Myocyte (in vitro differentiated cells): Measurements from ENCODE around the gene SFXN5. TPM values are rescaled to one million over a fixed set of nuclear protein-coding genes. Genes with fewer than 3 reads are reported as not detected.

Source experiments
- DNase-seq: peaks from one replicate; pipeline ENCODE4 v3.0.0-alpha.2; 2012; ENCODE audit warnings: low read depth
- total RNA-seq: library from RNA; depleted of rRNA; stranded (reverse); fragments of >200 nt; gene quantifications from 2 replicates; pipeline ENCODE4 v1.2.3, GENCODE V29; 2014

SFXN5 gene
- total RNA-seq, 1 donor from 2014 or later: 9.5 TPM

DNA sequence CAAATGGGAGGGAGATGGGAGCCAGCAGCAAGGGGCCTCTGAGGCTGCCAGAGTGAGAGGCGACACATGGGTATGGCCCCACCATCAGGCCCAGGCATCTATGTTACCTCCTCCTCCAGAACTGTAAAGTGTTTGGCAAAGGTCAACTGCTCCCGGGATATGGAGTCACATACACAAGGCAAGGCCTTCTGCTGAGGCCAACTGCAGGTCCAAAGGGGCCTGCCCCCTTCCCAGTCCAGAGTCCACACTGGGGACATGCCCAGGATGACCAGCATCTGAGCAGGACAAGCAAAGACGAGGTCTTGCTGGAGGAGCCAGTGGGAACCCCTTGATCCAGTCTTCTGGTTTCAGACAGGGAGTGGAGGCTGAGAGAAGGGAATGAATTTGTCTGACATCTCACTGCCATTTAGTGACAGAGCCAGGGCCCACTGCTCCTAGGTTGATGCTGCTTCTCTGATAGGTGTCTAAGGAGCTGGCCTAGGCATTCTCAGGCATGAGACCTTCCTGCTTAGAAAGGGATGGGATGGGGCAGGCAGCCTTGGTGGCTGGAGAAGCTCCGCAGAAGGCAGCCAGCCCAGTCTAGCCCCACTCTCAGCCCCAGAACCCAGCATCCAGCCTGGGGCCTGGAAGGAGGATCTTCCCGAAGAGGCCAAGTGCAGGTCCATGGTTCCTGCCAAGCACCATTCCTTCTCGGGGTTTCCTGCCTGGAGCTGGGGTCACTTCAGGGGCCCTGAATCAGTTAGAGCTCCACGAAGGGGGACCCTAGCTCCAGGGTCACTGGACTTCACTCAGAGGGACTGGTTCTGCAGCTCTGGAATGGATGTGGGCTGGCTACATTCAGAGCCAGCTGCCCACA, 127.7 kb downstream of the SFXN5 start:
- no peak for DNase-seq

- no peak for DNase-seq
These were observed 128.6 kb downstream of the SFXN5 start for GRCh38 chr2:72942881-72943418.

DNA sequence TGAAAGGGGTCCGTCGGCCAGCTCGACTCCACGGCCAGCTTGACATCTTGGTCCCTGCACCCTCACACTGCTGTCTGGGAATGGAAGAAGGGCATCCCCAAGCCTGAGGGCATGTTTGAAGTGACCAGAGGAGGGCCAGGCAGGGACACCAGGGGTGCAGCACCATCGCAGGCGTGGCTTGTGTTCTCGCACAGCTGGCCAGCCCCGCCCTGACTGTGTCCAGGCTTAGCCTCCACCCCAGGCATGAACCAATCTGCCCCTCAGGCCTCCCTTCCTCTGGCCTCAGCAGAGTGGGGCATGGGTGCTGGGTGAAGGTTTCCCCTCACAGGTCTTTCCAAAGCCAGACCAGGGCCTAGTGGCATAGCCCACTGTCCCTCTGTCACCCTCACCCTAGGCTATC, 129.2 kb downstream of the SFXN5 start:
- DNase-seq: no peak

- DNase-seq: peak; percentile 48
These were observed 130.7 kb downstream of the SFXN5 start for GRCh38 chr2:72940786-72941185.

GRCh38 chr2:72940361-72940760, 131.2 kb downstream of the SFXN5 start:
- DNase-seq: no peak

DNA sequence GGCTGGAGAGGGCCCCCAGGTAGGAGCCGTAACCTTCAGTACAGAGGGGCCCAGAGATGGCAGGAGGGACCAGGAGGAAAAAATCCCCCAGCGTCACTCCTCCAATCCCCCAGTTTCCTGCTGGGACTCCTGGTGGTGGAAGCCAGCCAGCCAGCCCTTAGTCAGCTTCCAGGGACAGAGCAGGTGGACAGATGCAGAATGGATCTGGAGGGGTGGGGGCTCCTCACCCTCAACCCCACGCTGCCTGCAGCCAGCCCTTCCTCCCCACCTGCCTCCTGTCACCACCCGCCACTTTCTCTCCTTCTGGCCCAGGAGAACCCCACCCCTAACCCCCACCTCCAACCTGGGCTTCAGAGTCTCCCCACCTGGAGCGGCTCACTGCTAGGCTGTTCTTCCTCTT, 133.1 kb downstream of the SFXN5 start:
- no peak for DNase-seq

DNA sequence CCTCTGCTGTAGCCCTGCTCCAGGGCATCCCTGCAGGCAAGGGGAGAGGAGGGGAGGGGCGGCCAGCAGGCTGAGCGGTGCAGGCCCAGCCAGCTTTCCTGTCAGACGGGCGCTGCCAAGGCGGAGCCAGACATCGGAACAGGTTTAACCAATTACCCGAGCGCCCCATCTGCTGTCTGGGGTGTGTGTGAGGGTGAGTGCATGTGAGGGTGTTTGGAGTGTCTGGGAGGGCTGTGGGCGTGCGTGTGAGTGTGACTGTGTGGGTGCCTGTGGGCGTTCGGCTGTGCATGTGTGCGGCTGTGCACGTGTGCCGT, 134.2 kb downstream of the SFXN5 start:
- DNase-seq: no peak

DNA sequence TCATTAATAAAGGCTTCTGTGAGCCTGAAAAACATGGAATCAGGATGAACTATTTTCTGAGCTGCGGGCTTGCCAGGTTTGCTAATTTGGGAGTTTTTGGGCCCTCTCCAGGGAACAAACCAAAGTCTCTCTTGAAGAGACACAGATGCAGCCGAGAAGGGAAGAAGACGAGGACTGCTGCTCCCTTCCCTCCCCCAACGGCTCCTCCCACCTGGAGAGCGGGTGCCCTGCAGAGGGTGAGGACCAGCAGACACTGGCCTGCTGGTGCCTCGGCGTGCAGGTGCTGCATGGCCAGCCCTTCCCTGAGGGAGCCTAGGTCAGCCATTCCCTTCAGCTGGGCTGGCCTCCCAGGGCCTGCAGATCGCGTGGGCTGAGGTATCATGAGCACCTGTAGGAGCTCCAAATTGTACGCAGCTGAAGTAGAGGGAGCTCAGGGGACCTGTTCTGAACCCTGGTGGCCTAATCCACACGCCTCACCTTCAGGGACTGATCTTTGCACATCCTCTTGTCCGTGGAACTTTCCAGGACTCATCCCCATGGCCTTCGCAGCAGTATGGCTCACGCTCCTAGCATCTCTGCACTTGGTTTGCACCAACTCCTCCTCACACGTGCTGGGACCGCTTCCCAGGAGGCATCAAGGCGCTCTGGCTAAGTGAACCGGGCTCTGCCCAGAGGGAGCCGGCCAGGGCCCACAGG, 134.7 kb downstream of the SFXN5 start:
- DNase-seq: no peak

GRCh38 chr2:72935611-72935957, 135.9 kb downstream of the SFXN5 start:
- DNase-seq: no peak

GRCh38 chr2:72934683-72935610, 136.6 kb downstream of the SFXN5 start:
- peak; percentile 43 for DNase-seq

GRCh38 chr2:72933646-72934151, 137.8 kb downstream of the SFXN5 start:
- peak; percentile 22 for DNase-seq

GRCh38 chr2:72933207-72933606, 138.3 kb downstream of the SFXN5 start:
- DNase-seq: no peak

- no peak for DNase-seq
These were observed 138.7 kb downstream of the SFXN5 start for GRCh38 chr2:72932805-72933204.

DNA sequence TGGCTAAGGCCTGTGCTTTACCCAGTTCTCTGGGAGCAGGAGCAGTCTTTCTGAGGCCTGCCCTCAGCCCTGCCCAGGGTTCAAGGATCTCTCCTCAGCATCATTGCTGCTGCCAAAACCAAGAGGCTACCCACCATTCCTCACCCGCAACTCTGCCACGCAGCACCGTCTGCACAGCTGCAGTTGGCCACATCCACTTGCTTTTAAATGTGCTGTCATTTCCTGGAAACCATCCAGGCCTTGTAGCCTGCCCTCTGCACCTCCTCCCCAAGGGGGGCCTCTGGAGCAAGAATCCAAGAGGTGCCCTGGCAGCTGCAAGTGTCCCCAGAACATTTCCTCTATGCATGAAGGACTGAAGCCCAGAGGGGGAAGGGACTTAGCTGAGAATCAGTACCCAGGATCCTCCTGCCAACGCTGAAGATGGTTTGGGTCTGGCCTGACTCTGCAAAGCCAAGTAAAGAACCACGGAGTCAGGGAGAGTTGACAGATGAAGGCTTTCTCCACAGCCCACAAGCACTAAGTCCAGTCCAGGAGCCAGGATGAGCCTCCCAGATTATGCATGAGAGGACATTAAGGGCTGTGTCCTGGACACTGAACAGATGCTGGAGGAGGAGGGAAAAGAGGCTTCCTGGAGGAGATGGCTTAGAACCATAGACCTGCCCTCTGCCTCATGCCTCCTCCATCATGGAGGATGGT, 139.3 kb downstream of the SFXN5 start:
- peak; percentile 82 for DNase-seq

DNA sequence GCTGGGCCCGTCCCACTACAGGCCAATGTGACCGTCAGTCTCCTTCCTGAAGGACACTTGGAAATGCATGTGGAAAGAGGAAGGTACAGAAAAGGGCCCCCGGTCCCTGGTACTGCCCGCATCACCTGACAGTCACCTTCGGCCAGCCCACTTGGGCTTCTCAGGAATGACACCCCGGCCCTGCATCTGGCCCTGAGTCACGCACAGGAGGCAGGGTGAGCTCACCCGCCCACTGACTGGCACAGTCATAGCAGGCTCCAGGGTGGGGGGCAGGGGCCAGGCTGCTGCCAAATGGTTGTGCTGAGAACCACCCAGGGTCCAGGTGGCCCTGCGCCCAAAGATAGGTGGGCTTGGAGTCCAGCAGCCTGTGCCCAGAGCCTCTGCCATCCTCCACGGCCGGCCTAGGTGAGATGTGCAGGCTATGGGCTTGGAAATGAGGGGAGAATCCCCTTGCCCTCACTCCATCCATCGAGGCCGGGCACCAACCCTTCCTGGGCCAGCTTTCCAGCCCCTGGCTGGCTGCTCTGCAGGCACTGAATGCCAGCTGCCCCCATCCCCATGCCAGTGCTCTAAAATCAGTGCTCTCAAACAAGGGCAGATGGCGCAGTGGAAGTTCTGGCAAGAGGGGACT, 140.1 kb downstream of the SFXN5 start:
- peak; percentile 13 for DNase-seq

GRCh38 chr2:72929010-72929409, 142.5 kb downstream of the SFXN5 start:
- no peak for DNase-seq

DNA sequence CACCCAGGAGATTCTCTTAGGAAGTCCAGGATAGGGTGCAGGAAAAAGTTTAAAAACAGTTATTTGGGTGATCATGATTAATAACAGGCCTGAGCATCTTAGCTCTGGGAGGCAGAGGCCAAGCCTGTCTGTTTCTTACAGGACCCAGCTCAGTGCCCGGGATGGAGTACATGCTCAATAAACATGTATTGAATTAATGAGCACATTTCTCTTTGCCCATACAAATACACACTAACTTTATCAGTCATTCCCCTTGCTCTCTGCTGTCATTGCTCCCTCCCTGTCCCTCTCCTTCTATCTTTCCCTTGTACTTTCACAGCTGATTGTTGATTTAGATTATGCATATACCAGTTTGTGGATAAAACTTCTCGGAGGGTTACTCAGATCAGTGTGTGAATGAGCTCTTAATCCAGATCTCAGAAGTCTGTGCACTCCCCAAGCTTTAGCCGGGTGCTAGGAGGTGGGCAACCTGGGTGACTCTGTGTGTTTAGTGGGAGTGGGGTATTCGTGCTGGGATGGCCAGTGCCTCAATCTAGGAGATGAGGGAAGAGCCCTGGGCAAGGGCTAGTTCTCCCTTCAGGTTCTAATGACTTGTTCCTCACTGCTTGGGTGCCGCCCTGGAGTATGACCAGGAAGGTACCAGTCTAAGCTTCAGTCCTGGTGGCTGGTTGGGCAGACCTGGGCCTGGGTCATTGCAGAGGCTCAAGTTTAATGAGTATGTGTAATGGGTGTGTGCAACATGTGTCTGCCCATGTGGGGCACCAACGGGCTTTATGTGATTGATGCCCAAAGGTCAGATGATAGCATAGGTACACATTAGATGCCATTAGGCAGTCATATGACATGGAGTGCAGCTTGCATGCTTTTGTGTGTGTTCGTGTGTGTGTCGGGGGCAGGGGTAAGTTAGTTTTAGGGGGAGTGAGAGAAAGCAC, 143.6 kb downstream of the SFXN5 start:
- DNase-seq: no peak

- DNase-seq: no peak
These were observed 144.6 kb downstream of the SFXN5 start for GRCh38 chr2:72926811-72927465.

DNA sequence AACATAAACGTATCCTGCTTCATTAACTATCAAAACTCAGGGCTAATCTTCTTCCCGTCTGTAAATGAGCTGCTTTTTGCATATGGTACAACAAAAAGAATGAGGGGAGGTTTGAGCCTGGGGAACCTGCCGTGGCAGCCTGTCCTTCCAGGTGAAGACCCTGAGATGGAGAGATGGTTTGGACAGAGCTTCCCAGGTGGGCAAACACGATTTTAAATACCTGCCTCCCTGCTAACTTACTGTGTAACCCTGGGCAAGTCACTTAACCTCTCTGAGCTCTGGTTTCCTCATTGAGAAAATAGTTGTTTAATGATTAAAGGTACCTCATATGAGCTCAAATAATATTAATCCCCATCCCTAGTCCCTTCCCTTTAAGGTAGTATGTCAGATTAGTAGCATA, 145.1 kb downstream of the SFXN5 start:
- no peak for DNase-seq
